K562 (cell line): Measurements from ENCODE around the gene TEP1. TPM values are rescaled to one million over a fixed set of nuclear protein-coding genes. Genes with fewer than 3 reads are reported as not detected.

Source experiments
- EZH2 ChIP-seq: IDR thresholded peaks from 2 replicates; pipeline ENCODE4 v1.6.1; 2012; ENCODE audit warnings: low read depth, mild to moderate bottlenecking, inconsistent platforms, low read length, borderline replicate concordance
- GTF2F1 ChIP-seq: IDR thresholded peaks from 2 replicates; pipeline ENCODE4 v1.6.1; 2011; ENCODE audit warnings: low read depth, low read length, improper control_type of control experiment
- HDAC3 ChIP-seq: fragments of 450-650 bp; IDR thresholded peaks from 2 replicates; pipeline ENCODE4 v1.6.1; 2018; ENCODE audit warnings: borderline replicate concordance, mild to moderate bottlenecking, moderate library complexity; ENCODE audit not compliant: partially characterized antibody
- POLR3A ChIP-seq: IDR thresholded peaks from 2 replicates; pipeline ENCODE4 v1.6.1; 2011; ENCODE audit warnings: borderline replicate concordance, mild to moderate bottlenecking, moderate library complexity; ENCODE audit not compliant: insufficient read length, insufficient read depth; ENCODE audit errors: extremely low read depth
- RAD21 ChIP-seq, 2 experiments: fragments of 250-450 bp in 1 of 2; fragments of 450-650 bp in 1 of 2; sonication (Bioruptor Pico) in 1 of 2; formaldehyde crosslinking in 1 of 2; IDR thresholded peaks in 1 of 2; conservative IDR thresholded peaks in 1 of 2; 2 replicates each; pipeline versions ENCODE4 v1.4.0 to v1.8.0; 2020 to 2022; ENCODE audit warnings: mild to moderate bottlenecking in 2 of 2, moderate library complexity in 1 of 2
- RNF2 ChIP-seq: sonication (generic); IDR thresholded peaks from 2 replicates; pipeline ENCODE4 v1.6.1; 2016
- ZNF347 ChIP-seq: fragments of 450-650 bp; formaldehyde crosslinking; IDR thresholded peaks from 2 replicates; pipeline ENCODE4 v1.4.0; 2020; ENCODE audit warnings: low read depth, mild to moderate bottlenecking, moderate library complexity
- polyA plus RNA-seq, 8 experiments: library from polyadenylated mRNA; depleted of rRNA in 4 of 8; stranded (reverse) in 5 of 8; unstranded in 3 of 8; fragments of >200 nt; fragmentation: Nextera tagmentation in 2 of 8; fragmentation: Illumina TruSeq in 1 of 8; extraction: Ambion mirVana in 2 of 8; extraction: Trizol in 1 of 8; gene quantifications; 2 replicates each; pipeline versions ENCODE4 v1.2.1 to v1.2.3, GENCODE V29; 2011 to 2014; ENCODE audit warnings: inconsistent platforms in 1 of 8, missing spikeins in 1 of 8
- total RNA-seq, 7 experiments: library from RNA; depleted of rRNA in 6 of 7; stranded (reverse); fragments of >200 nt in 6 of 7; fragmentation: Illumina TruSeq in 2 of 7; extraction: Trizol in 2 of 7; gene quantifications; 2 replicates each; pipeline versions ENCODE4 v1.2.1 to v1.2.3, GENCODE V29; 2011 to 2021; ENCODE audit warnings: low replicate concordance in 1 of 7
- TF ChIP-seq, protein P1 (sequence below): fragments of 450-650 bp; IDR thresholded peaks from 2 replicates; pipeline ENCODE4 v1.7.1; 2018; ENCODE audit warnings: mild to moderate bottlenecking, low read depth; ENCODE audit not compliant: partially characterized antibody
- TF ChIP-seq, protein P2 (sequence below): fragments of 150-350 bp; IDR thresholded peaks from 2 replicates; pipeline ENCODE4 v1.6.1; 2014; ENCODE audit warnings: low read depth, mild to moderate bottlenecking, low read length, borderline replicate concordance
- TF ChIP-seq, protein P3 (sequence below): sonication (generic); formaldehyde crosslinking; IDR thresholded peaks from 2 replicates; pipeline ENCODE4 v1.8.1; 2023; ENCODE audit warnings: missing genetic modification reagents, mild to moderate bottlenecking, borderline replicate concordance
- TF ChIP-seq, protein P4 (sequence below): fragments of 250-450 bp; sonication (Bioruptor Pico); IDR thresholded peaks from 2 replicates; pipeline ENCODE4 v1.4.0; 2020; ENCODE audit warnings: borderline replicate concordance

Gene TEP1
- total and polyA plus RNA-seq, 9 of the 15 experiments (the other 6 are each of a cell fraction or from before 2014, with no cell fraction given), result 1.0 to 12.2 (median 7.1) TPM

DNA sequence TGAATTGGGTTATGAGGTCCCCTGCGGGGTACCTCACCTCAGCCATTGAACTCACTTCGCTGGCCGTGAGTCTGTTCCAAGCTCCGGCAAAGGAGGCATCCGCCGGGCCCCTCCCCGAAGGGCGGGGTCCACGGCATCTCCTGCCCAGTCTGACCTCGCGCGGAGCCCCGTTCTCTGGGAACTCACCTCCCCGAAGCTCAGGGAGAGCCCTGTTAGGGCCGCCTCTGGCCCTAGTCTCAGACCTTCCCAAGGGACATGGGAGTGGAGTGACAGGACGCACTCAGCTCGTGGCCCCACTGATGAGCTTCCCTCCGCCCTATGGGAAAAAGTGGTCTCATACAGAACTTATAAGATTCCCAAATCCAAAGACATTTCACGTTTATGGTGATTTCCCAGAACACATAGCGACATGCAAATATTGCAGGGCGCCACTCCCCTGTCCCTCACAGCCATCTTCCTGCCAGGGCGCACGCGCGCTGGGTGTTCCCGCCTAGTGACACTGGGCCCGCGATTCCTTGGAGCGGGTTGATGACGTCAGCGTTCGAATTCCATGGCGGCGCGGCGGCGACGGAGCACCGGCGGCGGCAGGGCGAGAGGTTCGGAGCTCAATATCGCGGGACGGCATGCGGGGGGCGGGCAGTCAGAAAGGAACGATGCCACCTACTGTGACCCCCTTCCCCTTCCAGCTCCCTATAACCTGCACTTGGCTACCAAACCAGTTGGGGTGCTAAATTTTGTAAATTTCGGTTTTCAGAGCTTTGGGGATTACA lies 70.0 kb downstream of the TEP1 start, which contains the start of gene PARP2 (continued):
- TF ChIP-seq, protein P1, sequence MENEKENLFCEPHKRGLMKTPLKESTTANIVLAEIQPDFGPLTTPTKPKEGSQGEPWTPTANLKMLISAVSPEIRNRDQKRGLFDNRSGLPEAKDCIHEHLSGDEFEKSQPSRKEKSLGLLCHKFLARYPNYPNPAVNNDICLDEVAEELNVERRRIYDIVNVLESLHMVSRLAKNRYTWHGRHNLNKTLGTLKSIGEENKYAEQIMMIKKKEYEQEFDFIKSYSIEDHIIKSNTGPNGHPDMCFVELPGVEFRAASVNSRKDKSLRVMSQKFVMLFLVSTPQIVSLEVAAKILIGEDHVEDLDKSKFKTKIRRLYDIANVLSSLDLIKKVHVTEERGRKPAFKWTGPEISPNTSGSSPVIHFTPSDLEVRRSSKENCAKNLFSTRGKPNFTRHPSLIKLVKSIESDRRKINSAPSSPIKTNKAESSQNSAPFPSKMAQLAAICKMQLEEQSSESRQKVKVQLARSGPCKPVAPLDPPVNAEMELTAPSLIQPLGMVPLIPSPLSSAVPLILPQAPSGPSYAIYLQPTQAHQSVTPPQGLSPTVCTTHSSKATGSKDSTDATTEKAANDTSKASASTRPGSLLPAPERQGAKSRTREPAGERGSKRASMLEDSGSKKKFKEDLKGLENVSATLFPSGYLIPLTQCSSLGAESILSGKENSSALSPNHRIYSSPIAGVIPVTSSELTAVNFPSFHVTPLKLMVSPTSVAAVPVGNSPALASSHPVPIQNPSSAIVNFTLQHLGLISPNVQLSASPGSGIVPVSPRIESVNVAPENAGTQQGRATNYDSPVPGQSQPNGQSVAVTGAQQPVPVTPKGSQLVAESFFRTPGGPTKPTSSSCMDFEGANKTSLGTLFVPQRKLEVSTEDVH, result peak; percentile 52
- TF ChIP-seq, protein P2, sequence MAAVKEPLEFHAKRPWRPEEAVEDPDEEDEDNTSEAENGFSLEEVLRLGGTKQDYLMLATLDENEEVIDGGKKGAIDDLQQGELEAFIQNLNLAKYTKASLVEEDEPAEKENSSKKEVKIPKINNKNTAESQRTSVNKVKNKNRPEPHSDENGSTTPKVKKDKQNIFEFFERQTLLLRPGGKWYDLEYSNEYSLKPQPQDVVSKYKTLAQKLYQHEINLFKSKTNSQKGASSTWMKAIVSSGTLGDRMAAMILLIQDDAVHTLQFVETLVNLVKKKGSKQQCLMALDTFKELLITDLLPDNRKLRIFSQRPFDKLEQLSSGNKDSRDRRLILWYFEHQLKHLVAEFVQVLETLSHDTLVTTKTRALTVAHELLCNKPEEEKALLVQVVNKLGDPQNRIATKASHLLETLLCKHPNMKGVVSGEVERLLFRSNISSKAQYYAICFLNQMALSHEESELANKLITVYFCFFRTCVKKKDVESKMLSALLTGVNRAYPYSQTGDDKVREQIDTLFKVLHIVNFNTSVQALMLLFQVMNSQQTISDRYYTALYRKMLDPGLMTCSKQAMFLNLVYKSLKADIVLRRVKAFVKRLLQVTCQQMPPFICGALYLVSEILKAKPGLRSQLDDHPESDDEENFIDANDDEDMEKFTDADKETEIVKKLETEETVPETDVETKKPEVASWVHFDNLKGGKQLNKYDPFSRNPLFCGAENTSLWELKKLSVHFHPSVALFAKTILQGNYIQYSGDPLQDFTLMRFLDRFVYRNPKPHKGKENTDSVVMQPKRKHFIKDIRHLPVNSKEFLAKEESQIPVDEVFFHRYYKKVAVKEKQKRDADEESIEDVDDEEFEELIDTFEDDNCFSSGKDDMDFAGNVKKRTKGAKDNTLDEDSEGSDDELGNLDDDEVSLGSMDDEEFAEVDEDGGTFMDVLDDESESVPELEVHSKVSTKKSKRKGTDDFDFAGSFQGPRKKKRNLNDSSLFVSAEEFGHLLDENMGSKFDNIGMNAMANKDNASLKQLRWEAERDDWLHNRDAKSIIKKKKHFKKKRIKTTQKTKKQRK, result no peak
- TF ChIP-seq POLR3A (peak; percentile 79), RNF2 (peak; percentile 76; the same call in 1 of the 2 replicates), HDAC3 (no peak), GTF2F1 (peak; percentile 92), RAD21 (CRISPR knock-in tag; conservative IDR thresholded peaks at IDR 0.05 in 1 of 2, IDR thresholded peaks at IDR 0.05 in 1 of 2) (no peak), ZNF347 (CRISPR knock-in tag) (no peak), EZH2 (no peak)
- TF ChIP-seq, protein P3, sequence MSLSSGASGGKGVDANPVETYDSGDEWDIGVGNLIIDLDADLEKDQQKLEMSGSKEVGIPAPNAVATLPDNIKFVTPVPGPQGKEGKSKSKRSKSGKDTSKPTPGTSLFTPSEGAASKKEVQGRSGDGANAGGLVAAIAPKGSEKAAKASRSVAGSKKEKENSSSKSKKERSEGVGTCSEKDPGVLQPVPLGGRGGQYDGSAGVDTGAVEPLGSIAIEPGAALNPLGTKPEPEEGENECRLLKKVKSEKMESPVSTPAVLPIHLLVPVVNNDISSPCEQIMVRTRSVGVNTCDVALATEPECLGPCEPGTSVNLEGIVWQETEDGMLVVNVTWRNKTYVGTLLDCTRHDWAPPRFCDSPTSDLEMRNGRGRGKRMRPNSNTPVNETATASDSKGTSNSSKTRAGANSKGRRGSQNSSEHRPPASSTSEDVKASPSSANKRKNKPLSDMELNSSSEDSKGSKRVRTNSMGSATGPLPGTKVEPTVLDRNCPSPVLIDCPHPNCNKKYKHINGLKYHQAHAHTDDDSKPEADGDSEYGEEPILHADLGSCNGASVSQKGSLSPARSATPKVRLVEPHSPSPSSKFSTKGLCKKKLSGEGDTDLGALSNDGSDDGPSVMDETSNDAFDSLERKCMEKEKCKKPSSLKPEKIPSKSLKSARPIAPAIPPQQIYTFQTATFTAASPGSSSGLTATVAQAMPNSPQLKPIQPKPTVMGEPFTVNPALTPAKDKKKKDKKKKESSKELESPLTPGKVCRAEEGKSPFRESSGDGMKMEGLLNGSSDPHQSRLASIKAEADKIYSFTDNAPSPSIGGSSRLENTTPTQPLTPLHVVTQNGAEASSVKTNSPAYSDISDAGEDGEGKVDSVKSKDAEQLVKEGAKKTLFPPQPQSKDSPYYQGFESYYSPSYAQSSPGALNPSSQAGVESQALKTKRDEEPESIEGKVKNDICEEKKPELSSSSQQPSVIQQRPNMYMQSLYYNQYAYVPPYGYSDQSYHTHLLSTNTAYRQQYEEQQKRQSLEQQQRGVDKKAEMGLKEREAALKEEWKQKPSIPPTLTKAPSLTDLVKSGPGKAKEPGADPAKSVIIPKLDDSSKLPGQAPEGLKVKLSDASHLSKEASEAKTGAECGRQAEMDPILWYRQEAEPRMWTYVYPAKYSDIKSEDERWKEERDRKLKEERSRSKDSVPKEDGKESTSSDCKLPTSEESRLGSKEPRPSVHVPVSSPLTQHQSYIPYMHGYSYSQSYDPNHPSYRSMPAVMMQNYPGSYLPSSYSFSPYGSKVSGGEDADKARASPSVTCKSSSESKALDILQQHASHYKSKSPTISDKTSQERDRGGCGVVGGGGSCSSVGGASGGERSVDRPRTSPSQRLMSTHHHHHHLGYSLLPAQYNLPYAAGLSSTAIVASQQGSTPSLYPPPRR (CRISPR knock-in tag), result no peak
- TF ChIP-seq, protein P4, sequence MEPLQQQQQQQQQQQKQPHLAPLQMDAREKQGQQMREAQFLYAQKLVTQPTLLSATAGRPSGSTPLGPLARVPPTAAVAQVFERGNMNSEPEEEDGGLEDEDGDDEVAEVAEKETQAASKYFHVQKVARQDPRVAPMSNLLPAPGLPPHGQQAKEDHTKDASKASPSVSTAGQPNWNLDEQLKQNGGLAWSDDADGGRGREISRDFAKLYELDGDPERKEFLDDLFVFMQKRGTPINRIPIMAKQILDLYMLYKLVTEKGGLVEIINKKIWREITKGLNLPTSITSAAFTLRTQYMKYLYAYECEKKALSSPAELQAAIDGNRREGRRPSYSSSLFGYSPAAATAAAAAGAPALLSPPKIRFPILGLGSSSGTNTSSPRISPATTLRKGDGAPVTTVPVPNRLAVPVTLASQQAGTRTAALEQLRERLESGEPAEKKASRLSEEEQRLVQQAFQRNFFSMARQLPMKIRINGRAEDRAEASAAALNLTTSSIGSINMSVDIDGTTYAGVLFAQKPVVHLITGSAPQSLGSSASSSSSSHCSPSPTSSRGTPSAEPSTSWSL (CRISPR knock-in tag), result no peak
